GM18909 (cell line): Measurements from ENCODE around the gene XCL1.

Experiments used
- ATAC-seq: cut with Tn5 transposase; IDR thresholded peaks from one replicate; pipeline ENCODE4 v1.9.1; 2021; ENCODE audit warnings: mild to moderate bottlenecking; ENCODE audit not compliant: unreplicated experiment, poor library complexity

XCL1 gene

GRCh38 chr1:168601051-168601450, 24.6 kb downstream of the XCL1 start:
- no peak for ATAC-seq

- peak; percentile 69 for ATAC-seq
Measured at GRCh38 chr1:168603501-168604110, 27.2 kb downstream of the XCL1 start.

DNA sequence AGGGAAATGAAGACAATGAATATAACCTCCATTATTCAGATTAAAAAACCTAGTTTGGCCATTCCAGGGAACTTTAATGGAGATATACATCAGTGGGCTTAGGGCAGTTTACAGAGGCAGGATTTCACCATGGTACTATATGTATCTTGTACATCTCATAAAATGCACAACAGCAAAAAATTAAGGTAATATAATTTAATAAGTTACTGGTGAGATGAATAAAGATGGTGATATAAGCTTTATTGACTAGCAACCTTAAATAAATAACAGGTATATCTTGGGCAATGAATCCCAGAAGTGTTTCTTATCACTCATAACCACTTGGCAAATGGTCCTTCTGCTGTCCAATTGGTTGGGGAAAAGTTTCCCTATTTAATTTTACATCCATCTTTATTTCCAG, 29.0 kb downstream of the XCL1 start:
- ATAC-seq, result no peak

GRCh38 chr1:168606096-168606495, 29.7 kb downstream of the XCL1 start:
- ATAC-seq, result no peak

- no peak for ATAC-seq
Measured at GRCh38 chr1:168607872-168608428, 31.5 kb downstream of the XCL1 start.

- ATAC-seq, result no peak
Measured at GRCh38 chr1:168608796-168609715, 32.7 kb downstream of the XCL1 start.

DNA sequence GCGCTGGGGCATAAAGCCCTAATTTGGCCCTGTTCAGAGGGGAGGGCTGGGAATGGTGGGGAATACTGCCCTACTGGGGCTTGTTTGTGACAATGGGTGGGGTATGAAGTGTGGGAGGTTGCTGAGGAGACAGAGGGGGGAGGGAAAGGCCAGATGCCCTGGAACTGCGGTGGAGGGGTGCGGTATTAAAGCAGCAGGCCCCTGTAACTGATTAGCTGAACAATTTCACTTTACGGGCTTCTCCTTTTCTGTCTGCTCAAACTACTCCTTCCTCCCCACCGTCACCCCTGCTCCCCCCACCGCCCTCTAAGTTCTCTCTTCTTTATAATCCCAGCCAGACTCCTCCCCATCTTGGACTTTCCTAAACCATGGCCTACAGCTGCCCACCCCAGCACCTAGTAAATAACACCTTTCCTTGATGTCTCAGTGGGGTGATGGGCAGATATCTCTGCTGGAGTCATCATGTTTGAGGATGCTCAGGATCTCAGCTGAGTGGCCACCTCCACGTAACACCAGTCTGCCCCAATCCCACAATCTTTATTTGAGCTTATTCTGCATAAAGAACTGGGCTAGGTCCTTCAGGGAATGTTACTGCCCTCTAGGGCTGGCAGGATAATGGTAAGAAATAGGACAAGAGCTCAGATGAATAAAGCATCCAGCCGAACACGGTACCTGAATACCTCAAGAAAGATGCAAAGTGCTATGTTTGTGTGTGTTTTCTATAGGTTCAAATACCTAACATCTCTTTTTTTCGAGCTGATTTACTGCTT, 33.5 kb downstream of the XCL1 start:
- ATAC-seq, result no peak

DNA sequence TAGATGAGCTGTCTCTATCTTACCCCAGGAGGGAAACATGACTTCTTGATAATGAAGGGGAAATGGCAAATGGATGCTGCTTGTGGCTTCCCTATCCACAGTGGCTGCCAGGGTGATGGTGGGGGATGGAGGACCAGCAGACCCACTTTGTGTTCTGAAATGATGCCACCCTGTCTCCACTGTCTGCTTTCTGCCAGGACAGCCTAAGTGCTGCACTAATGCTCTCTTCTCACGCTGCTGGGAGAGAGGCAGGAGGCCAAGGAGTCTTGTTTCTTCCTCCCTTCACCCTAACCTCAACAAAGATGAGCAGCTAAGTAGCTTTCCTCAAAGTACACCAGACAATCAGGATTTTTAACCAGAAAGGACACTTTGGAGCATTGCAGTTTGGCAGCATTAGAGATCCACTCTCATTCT, 36.6 kb downstream of the XCL1 start:
- ATAC-seq, result no peak

DNA sequence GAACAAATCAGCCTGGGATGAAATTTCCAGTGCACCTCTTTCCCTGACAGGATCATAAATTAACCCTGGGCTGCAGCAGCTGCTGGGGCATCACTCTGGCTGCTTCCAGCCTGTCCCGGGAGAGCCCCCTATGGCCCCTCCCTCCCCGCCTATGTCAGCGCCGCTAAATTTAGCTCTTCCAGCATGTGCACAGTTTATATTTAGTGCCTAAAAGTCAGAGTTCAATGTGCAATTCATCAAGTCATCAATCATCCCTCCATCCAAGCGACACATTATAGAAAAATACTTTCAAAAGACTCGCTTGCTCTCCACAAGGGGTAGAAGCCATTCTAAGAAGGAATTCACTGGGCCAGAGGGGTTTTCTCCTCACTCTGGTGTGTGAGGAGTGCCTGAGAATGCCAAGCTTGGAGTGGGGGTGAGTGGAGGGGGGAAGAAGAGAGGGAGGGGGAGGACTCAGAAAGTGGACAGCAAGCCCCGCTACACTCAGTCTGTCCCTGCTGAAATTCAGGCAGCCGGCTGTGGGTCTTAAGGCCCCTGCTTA, 37.4 kb downstream of the XCL1 start:
- ATAC-seq, result no peak

- ATAC-seq, result no peak
Measured at GRCh38 chr1:168614235-168614634, 37.8 kb downstream of the XCL1 start.

DNA sequence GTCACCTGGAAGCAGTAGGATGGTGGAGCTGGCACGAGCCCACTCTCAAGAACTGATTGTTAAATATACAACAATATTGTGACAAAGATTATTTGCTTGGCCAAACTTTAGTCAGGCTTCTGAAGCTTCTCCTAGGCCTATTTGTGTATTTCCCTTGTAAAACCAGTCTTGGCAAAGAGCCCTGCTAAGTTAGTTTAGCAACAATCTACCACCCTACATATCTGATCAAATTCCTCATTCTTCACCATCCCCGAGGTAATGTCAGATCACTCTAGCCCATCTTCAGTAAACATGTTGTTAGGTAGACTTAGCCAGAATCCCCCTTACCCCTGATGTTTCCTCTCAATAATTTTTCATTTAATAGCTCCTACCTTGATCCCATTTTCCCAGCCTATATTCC, 39.6 kb downstream of the XCL1 start:
- ATAC-seq, result no peak

DNA sequence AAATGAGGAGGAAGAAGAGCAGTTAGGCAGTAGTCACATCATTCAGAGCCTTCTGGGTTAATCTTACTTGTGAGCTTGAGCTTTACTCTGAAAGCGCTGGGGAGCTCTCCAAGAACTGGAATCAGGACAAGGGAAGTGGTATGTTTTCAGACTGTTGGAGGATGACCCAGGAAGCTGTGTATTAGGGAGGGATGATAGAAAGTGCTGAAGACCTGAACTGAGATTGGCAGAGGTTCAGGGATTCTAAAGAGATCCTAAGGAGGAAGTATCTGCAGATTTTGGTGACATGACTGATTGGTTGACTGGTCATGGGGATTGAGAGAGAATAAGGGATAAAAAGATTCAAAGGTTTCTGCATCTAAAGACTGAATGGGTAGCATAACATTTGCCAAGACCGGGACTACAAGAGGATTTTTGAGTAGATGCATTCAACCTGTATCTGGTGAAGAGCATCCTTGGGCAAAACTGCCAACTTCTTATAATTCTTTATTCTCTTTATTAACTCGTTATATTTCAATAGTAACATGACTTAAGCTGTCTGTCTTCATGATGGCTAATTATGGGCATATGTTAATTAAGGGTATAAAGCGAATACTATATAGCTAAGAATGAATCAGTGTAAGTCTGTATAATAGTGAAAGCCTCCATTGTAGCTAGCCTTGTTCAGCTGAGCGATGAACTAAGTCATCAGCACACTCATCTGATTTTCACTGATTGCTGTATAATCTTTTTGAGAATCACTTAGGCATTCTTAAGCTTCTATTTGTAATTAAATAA, 41.8 kb downstream of the XCL1 start:
- no peak for ATAC-seq

DNA sequence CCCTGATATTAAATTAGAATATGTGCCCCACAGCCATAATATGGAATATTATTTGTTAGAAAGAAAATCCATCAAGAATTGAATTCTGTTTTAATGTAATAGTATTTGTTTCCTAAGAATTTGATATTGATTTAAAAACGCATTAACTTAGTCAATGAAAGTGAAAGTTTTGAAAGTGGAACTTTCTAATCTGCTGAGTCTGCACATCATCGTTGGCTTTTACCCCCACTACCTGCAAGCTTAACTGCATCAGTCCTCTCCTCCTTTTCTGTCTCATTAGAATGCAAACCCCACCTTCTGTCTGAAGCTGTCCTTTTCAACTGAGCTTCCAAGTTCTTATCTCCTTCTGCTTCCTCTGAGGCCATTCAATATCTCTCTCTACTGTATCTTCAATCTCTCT, 42.5 kb downstream of the XCL1 start:
- ATAC-seq, result no peak

GRCh38 chr1:168621356-168621755, 45.0 kb downstream of the XCL1 start:
- ATAC-seq, result no peak

DNA sequence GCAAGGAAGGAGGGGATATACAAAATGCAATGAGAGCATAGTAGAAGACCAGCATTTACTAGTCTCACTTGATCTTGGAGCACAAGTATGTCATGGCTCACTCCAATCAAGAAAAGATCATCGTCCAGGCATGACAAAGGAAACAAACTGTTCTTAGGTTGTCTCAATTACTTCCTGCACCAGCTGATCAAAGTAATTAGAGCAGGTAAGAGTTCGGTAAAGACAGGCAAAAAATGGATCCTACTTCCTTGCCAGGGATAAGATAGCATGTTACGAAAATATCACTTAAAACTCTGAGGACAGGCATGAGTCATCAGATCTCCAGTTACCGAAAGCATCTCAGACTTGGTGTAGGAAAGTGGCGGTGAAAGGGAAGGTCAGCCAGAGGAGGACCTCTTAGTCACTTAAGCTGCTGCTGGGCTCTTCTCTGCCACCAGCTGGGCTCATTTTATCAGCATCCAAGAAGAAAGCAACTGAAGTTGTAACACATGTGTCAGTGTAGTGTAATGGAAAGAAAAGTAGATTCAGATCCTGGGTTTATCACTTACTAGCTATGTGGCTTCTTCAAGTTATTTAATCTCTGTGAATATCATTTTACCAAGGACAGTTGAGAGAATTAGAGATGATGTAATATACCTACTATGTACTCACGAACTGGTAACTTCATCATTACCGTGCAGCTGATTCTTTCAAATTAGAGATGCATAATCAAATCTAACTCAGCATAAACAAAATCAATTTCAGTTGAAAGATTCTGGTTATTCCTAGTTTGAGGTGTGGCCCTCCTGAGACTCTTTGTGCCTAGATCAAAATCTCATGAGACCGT, 46.8 kb downstream of the XCL1 start:
- no peak for ATAC-seq

GRCh38 chr1:168623831-168624230, 47.4 kb downstream of the XCL1 start:
- no peak for ATAC-seq

DNA sequence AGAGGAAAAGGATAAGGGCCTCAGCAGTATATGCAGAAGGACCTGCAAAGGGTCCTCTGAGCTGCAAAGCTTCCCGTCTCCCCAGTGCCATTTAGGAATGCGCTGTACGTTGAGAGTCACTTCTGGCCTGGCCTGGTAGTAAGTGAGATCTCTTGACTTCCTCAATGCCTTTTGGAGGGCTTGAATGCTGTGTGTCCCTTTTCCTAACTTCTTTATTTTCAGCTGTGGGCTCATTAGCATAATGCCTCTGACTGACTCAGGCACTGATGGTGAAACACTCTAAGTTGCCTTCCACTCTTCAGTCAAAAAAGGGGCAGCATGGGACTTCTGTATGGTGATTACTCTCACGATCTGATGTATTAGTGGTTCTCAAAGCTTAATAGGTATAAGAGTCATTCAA, 49.9 kb downstream of the XCL1 start:
- ATAC-seq, result no peak

DNA sequence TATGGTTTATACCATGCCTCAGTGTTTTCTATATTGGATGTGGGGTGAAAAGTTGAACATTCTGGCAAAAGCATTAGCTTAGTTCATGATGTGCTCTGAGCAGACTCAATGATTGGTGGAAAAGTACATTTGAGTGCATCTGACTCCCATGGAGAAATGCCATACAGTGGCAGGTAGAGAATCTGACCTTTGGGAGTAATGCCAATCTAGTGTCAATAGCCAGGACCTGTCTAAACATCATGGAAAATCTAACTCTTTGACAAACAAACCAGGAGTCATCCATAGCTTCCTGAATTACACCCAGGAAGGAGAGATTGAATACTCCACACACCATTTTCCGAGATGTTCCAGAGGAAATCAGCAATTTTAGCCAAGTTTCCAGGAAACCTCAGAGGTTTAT, 51.0 kb downstream of the XCL1 start:
- no peak for ATAC-seq

GRCh38 chr1:168628807-168629206, 52.4 kb downstream of the XCL1 start:
- ATAC-seq, result no peak
